Small intestine (tissue), 7 donors: Measurements from ENCODE around the gene ZNF804B. TPM values are rescaled to one million over a fixed set of nuclear protein-coding genes. Genes with fewer than 3 reads are reported as not detected.

Experiments used
- DNase-seq, 2 donors: peaks; one replicate each; pipeline versions ENCODE4 v3.0.0 to v3.0.0-alpha.2; 2013
- FAIRE-seq: peaks from 2 replicates; lab custom pipeline; 2012; peaks lifted over from hg19 to GRCh38; lab: Jason Lieb, UNC
- H3K27ac ChIP-seq, 3 donors: one replicate each; pipeline ENCODE4 v1.5.1; 2013; ENCODE audit warnings: low read length in 2 of 3, mild to moderate bottlenecking in 2 of 3, control low read depth in 1 of 3, inconsistent platforms in 1 of 3, low read depth in 1 of 3, moderate library complexity in 1 of 3
- H3K27me3 ChIP-seq, 3 donors: one replicate each; pipeline ENCODE4 v1.6.1; 2013; ENCODE audit warnings: low read length in 3 of 3, inconsistent platforms in 1 of 3; ENCODE audit not compliant: control insufficient read depth in 3 of 3, insufficient read depth in 3 of 3
- H3K36me3 ChIP-seq, 3 donors: one replicate each; pipeline ENCODE4 v1.6.1; 2013; ENCODE audit warnings: low read length in 3 of 3, inconsistent platforms in 1 of 3, low read depth in 1 of 3, mild to moderate bottlenecking in 1 of 3, moderate library complexity in 1 of 3; ENCODE audit not compliant: control insufficient read depth in 3 of 3, insufficient read depth in 2 of 3
- H3K4me1 ChIP-seq, 3 donors: one replicate each; pipeline ENCODE4 v1.6.1; 2013; ENCODE audit warnings: low read length in 2 of 3, inconsistent platforms in 1 of 3, low read depth in 1 of 3, mild to moderate bottlenecking in 1 of 3, moderate library complexity in 1 of 3; ENCODE audit not compliant: control insufficient read depth in 3 of 3, insufficient read depth in 2 of 3
- H3K4me3 ChIP-seq, 3 donors: one replicate each; pipeline ENCODE4 v1.5.1; 2013; ENCODE audit warnings: low read length in 3 of 3, control low read depth in 1 of 3, inconsistent platforms in 1 of 3, low read depth in 1 of 3, mild to moderate bottlenecking in 1 of 3, moderate library complexity in 1 of 3
- H3K9me3 ChIP-seq, 2 donors: one replicate each; pipeline ENCODE4 v1.6.1; 2013; ENCODE audit warnings: low read depth in 1 of 2, low read length in 1 of 2; ENCODE audit not compliant: control insufficient read depth in 2 of 2, insufficient read depth in 1 of 2
- WGBS, 3 donors: extraction: QIAGEN DNeasy Blood & Tissue Kit; methylation state at CpG; one replicate each; pipeline ENCODE4 v1.1.7; 2013; 5-methylcytosine and 5-hydroxymethylcytosine counted together
- polyA plus RNA-seq, 4 donors: library from polyadenylated mRNA; stranded (reverse) in 3 of 4; unstranded in 1 of 4; fragments of 200-250 nt in 3 of 4; fragments of 120-200 nt in 1 of 4; gene quantifications; one replicate each; pipeline versions ENCODE4 v1.2.1 to v1.2.3, GENCODE V29; 2013
- donor health status: healthy with polysubstance abuse.
- donor health status: control.
- donor health status: control.
- donor health status: Bipolar disorder and iron deficiency.
- donor health status: healthy.

The ZNF804B gene
- polyA plus RNA-seq, 4 donors: 0.03 to 0.12 TPM; not detected in 2

GRCh38 chr7:89238156-89238555 lies 478.7 kb downstream of the ZNF804B start:
- Histone ChIP-seq H3K27ac (no peak overlapping the region), H3K9me3 (no peaks in the 10 kb centered on the region), H3K4me1 (no peaks in the 10 kb centered on the region), H3K27me3 (no peaks in the 10 kb centered on the region), H3K4me3 (no peak overlapping the region), H3K36me3 (no peaks in the 10 kb centered on the region)
- no peak for FAIRE-seq
- DNase-seq: no peak

GRCh38 chr7:89246196-89246595 lies 486.7 kb downstream of the ZNF804B start:
- Histone ChIP-seq H3K9me3 (peaks cover 0 to 15% of the 10 kb centered on the region in 2 donors), H3K4me1 (no peaks in the 10 kb centered on the region), H3K27me3 (no peaks in the 10 kb centered on the region), H3K4me3 (no peak overlapping the region), H3K36me3 (no peaks in the 10 kb centered on the region), H3K27ac (no peak overlapping the region)
- DNase-seq: no peak
- no peak for FAIRE-seq

GRCh38 chr7:89247207-89247606 lies 487.7 kb downstream of the ZNF804B start:
- DNase-seq (no peak), FAIRE-seq (no peak)
- no peak overlapping the region for H3K4me3 ChIP-seq
- WGBS, 3 donors: 88 to 90% (median 89%) methylated on average over 3 of the region's 3 CpGs
- no peaks in the 10 kb centered on the region for H3K27me3 ChIP-seq
- no peak overlapping the region for H3K27ac ChIP-seq
- H3K36me3 ChIP-seq: no peaks in the 10 kb centered on the region
- H3K9me3 ChIP-seq: peaks cover 0 to 15% of the 10 kb centered on the region in 2 donors
- H3K4me1 ChIP-seq: no peaks in the 10 kb centered on the region

GRCh38 chr7:89259085-89259484 lies 499.6 kb downstream of the ZNF804B start:
- Histone ChIP-seq H3K27ac (no peak overlapping the region), H3K27me3 (no peaks in the 10 kb centered on the region), H3K4me3 (no peak overlapping the region), H3K4me1 (no peaks in the 10 kb centered on the region), H3K9me3 (no peaks in the 10 kb centered on the region), H3K36me3 (no peaks in the 10 kb centered on the region)
- DNase-seq: no peak
- FAIRE-seq: no peak
- 64 to 70% (median 68%) methylated on average over 2 of the region's 2 CpGs for WGBS, 3 donors

- 57 to 67% (median 59%) methylated on average over 4 of the region's 4 CpGs for WGBS, 3 donors
- FAIRE-seq (no peak), DNase-seq (no peak)
- Histone ChIP-seq H3K4me1 (no peaks in the 10 kb centered on the region), H3K9me3 (no peaks in the 10 kb centered on the region), H3K4me3 (no peak overlapping the region), H3K27ac (no peak overlapping the region), H3K36me3 (no peaks in the 10 kb centered on the region), H3K27me3 (no peaks in the 10 kb centered on the region)
Measured at GRCh38 chr7:89264126-89264525, 504.6 kb downstream of the ZNF804B start.

- Histone ChIP-seq H3K27me3 (no peaks in the 10 kb centered on the region), H3K36me3 (no peaks in the 10 kb centered on the region), H3K27ac (no peak overlapping the region), H3K4me1 (no peaks in the 10 kb centered on the region), H3K9me3 (no peaks in the 10 kb centered on the region), H3K4me3 (no peak overlapping the region)
- DNase-seq (no peak), FAIRE-seq (no peak)
- WGBS, 3 donors: 49 to 64% (median 51%) methylated on average over 2 of the region's 2 CpGs
Measured at GRCh38 chr7:89265631-89266030, 506.1 kb downstream of the ZNF804B start.

- H3K27me3 ChIP-seq: no peaks in the 10 kb centered on the region
Measured at GRCh38 chr7:89283302-89283701, 523.8 kb downstream of the ZNF804B start.

GRCh38 chr7:89308535-89308934 lies 549.0 kb downstream of the ZNF804B start:
- no peak for FAIRE-seq
- Histone ChIP-seq H3K27me3 (no peaks in the 10 kb centered on the region), H3K4me1 (no peaks in the 10 kb centered on the region), H3K4me3 (no peak overlapping the region), H3K27ac (no peak overlapping the region), H3K36me3 (no peaks in the 10 kb centered on the region), H3K9me3 (peaks cover 0 to 1% of the 10 kb centered on the region in 2 donors)
- no peak for DNase-seq

More at GRCh38 chr7:89283302-89283701, 523.8 kb downstream of the ZNF804B start:
- H3K4me3 ChIP-seq: no peak overlapping the region
- no peak overlapping the region for H3K27ac ChIP-seq
- H3K4me1 ChIP-seq: no peaks in the 10 kb centered on the region
- DNase-seq (no peak), FAIRE-seq (no peak)
- no peaks in the 10 kb centered on the region for H3K36me3 ChIP-seq
- H3K9me3 ChIP-seq: no peaks in the 10 kb centered on the region
- WGBS, 3 donors: 70 to 81% (median 74%) methylated on average over 2 of the region's 2 CpGs

GRCh38 chr7:89311886-89312285 lies 552.4 kb downstream of the ZNF804B start:
- H3K4me1 ChIP-seq: no peaks in the 10 kb centered on the region
- FAIRE-seq (no peak), DNase-seq (no peak)
- no peak overlapping the region for H3K4me3 ChIP-seq
- no peaks in the 10 kb centered on the region for H3K27me3 ChIP-seq
- H3K9me3 ChIP-seq: peaks cover 0 to 1% of the 10 kb centered on the region in 2 donors
- 88 to 95% (median 91%) methylated on average over 4 of the region's 4 CpGs for WGBS, 3 donors
- no peaks in the 10 kb centered on the region for H3K36me3 ChIP-seq
- H3K27ac ChIP-seq: no peak overlapping the region
